GM12878 (cell line): ENCODE results near the gene CHST8. TPM values are rescaled to one million over a fixed set of nuclear protein-coding genes. Genes with fewer than 3 reads are reported as not detected.

Source experiments
- ATAC-seq: fragments of 200-7000 bp; cut with Tn5 transposase; 3 replicates; pipeline ENCODE4 v1.9.1; 2020; ENCODE audit warnings: mild to moderate bottlenecking, moderate library complexity
- BruUV-seq: library from RNA; stranded (reverse); fragments of 400-500 nt; replicated peaks from 2 replicates; lab custom pipeline; 2021; lab: Mats Ljungman, UMichigan
- CTCF ChIA-PET: fragments of 300-600 bp; sonication (Branson Sonifier 250); formaldehyde crosslinking; extraction: SDS; loops from one replicate; lab custom pipeline; 2021; ENCODE audit warnings: inconsistent platforms; lab: Yijun Ruan, JAX
- POLR2A ChIA-PET: fragments of 350-600 bp; formaldehyde crosslinking; extraction: SDS; loops from one replicate; lab custom pipeline; 2021; ENCODE audit warnings: inconsistent platforms; lab: Charles Lee
- RAD21 ChIA-PET: fragments of 300-600 bp; sonication (Branson Sonifier 250); formaldehyde crosslinking; loops from one replicate; lab custom pipeline; 2023; ENCODE audit warnings: antibody characterized with exemption; ENCODE audit not compliant: unreplicated experiment; lab: Charles Lee
- SMC1A ChIA-PET: fragments of 300-600 bp; sonication (Branson Sonifier 250); formaldehyde crosslinking; loops from one replicate; lab custom pipeline; 2023; ENCODE audit not compliant: unreplicated experiment, uncharacterized antibody; lab: Charles Lee
- DNase-seq: peaks from one replicate; pipeline ENCODE4 v3.0.0-alpha.2; 2011; ENCODE audit warnings: low read depth, low spot score
- FAIRE-seq: peaks from 3 replicates; lab custom pipeline; 2011; peaks lifted over from hg19 to GRCh38; lab: Jason Lieb, UNC
- H2AFZ ChIP-seq: 2 replicates; pipeline ENCODE4 v1.6.0; 2011; ENCODE audit warnings: low read depth, low read length, control low read depth; ENCODE audit not compliant: control insufficient read depth
- H3K27ac ChIP-seq: 2 replicates; pipeline ENCODE4 v1.5.1; 2011; ENCODE audit warnings: control low read depth; ENCODE audit not compliant: control insufficient read depth, insufficient read depth
- H3K27me3 ChIP-seq, 2 experiments: replicated peaks in 1 of 2; 2 replicates each; pipeline versions ENCODE4 v1.6.0 to v1.6.1; 2011; ENCODE audit warnings: low read length in 1 of 2; ENCODE audit not compliant: control insufficient read depth in 2 of 2, insufficient read depth in 2 of 2
- H3K36me3 ChIP-seq, 2 experiments: 2 replicates each; pipeline ENCODE4 v1.5.1; 2011; ENCODE audit warnings: low read length in 1 of 2; ENCODE audit not compliant: control insufficient read depth in 2 of 2, insufficient read depth in 2 of 2
- H3K4me1 ChIP-seq: 2 replicates; pipeline ENCODE4 v1.6.1; 2011; ENCODE audit warnings: mild to moderate bottlenecking, low read length, moderate library complexity, mixed read lengths; ENCODE audit not compliant: control insufficient read depth, insufficient read depth
- H3K4me2 ChIP-seq: 2 replicates; pipeline ENCODE4 v1.6.0; 2011; ENCODE audit warnings: control low read depth; ENCODE audit not compliant: control insufficient read depth, insufficient read depth
- H3K4me3 ChIP-seq: fragments of 200-600 bp; sonication (generic); 2 replicates; pipeline ENCODE4 v1.5.1; 2016
- H3K79me2 ChIP-seq: 2 replicates; pipeline ENCODE4 v1.6.0; 2011; ENCODE audit warnings: low read length; ENCODE audit not compliant: control insufficient read depth, insufficient read depth
- H3K9ac ChIP-seq: 2 replicates; pipeline ENCODE4 v1.8.0; 2011; ENCODE audit warnings: low read length, control low read depth, mixed read lengths; ENCODE audit not compliant: control insufficient read depth, insufficient read depth
- H3K9me3 ChIP-seq: replicated peaks from 3 replicates; pipeline ENCODE4 v1.5.1; 2011; ENCODE audit warnings: mild to moderate bottlenecking, low read length; ENCODE audit not compliant: control insufficient read depth, insufficient read depth
- H4K20me1 ChIP-seq: 2 replicates; pipeline ENCODE4 v1.6.0; 2011; ENCODE audit not compliant: control insufficient read depth, insufficient read depth
- BCL3 ChIP-seq: IDR thresholded peaks from 2 replicates; pipeline ENCODE4 v1.6.1; 2011; ENCODE audit warnings: borderline replicate concordance, low read depth, mild to moderate bottlenecking, moderate library complexity, low read length; ENCODE audit not compliant: insufficient read depth, poor library complexity, severe bottlenecking
- CBFB ChIP-seq: IDR thresholded peaks from 2 replicates; pipeline ENCODE4 v1.6.1; 2016; ENCODE audit warnings: antibody characterized with exemption, low read depth
- CHD1 ChIP-seq: IDR thresholded peaks from 2 replicates; pipeline ENCODE4 v1.6.1; 2012; ENCODE audit warnings: low read depth, low read length, improper control_type of control experiment
- DPF2 ChIP-seq: fragments of 450-650 bp; IDR thresholded peaks from 2 replicates; pipeline ENCODE4 v1.6.1; 2017; ENCODE audit warnings: mild to moderate bottlenecking
- ELK1 ChIP-seq: IDR thresholded peaks from 2 replicates; pipeline ENCODE4 v1.6.1; 2012; ENCODE audit warnings: low read depth, low read length, improper control_type of control experiment
- HDAC2 ChIP-seq: fragments of 200-600 bp; sonication (generic); IDR thresholded peaks from 2 replicates; pipeline ENCODE4 v1.6.1; 2017
- IRF3 ChIP-seq: fragments of 450-650 bp; IDR thresholded peaks from 2 replicates; pipeline ENCODE4 v1.6.1; 2014; ENCODE audit warnings: mild to moderate bottlenecking
- MTA3 ChIP-seq: IDR thresholded peaks from 2 replicates; pipeline ENCODE4 v1.6.1; 2012; ENCODE audit warnings: low read length, inconsistent platforms, borderline replicate concordance
- MYC ChIP-seq: IDR thresholded peaks from 2 replicates; pipeline ENCODE4 v1.6.1; 2011; ENCODE audit warnings: mild to moderate bottlenecking, low read length, moderate library complexity, inconsistent platforms; ENCODE audit not compliant: insufficient read depth, insufficient replicate concordance, insufficient read length, severe bottlenecking
- NFIC ChIP-seq: IDR thresholded peaks from 2 replicates; pipeline ENCODE4 v1.6.1; 2012; ENCODE audit warnings: low read depth, mild to moderate bottlenecking, inconsistent platforms, low read length, moderate library complexity
- PAX5 ChIP-seq: IDR thresholded peaks from 2 replicates; pipeline ENCODE4 v1.6.1; 2011; ENCODE audit warnings: low read depth, low read length, borderline replicate concordance
- POLR2A ChIP-seq: IDR thresholded peaks from 2 replicates; pipeline ENCODE4 v1.6.1; 2011; ENCODE audit warnings: low read depth, mild to moderate bottlenecking, low read length
- POLR2AphosphoS2 ChIP-seq: IDR thresholded peaks from 2 replicates; pipeline ENCODE4 v1.6.1; 2011; ENCODE audit warnings: low read depth, mild to moderate bottlenecking, low read length, improper control_type of control experiment, moderate library complexity
- RUNX3 ChIP-seq: IDR thresholded peaks from 2 replicates; pipeline ENCODE4 v1.6.1; 2012; ENCODE audit warnings: low read length, inconsistent platforms
- SMC3 ChIP-seq: IDR thresholded peaks from 2 replicates; pipeline ENCODE4 v1.6.1; 2011; ENCODE audit warnings: low read length, improper control_type of control experiment, borderline replicate concordance
- SP1 ChIP-seq: IDR thresholded peaks from one replicate; pipeline ENCODE4 v1.6.1; 2011; ENCODE audit warnings: low read depth, low read length
- ZNF592 ChIP-seq: fragments of 450-650 bp; IDR thresholded peaks from 2 replicates; pipeline ENCODE4 v1.6.1; 2017; ENCODE audit warnings: mild to moderate bottlenecking, moderate library complexity
- ZZZ3 ChIP-seq: IDR thresholded peaks from 2 replicates; pipeline ENCODE4 v1.6.1; 2011; ENCODE audit warnings: low read depth; ENCODE audit not compliant: control insufficient read depth, insufficient read length
- WGBS: methylation state at CpG from one replicate; pipeline ENCODE4 v1.1.6; 2016; ENCODE audit warnings: low lambda C conversion rate; ENCODE audit not compliant: insufficient replicate concordance, insufficient coverage; ENCODE audit errors: missing lambda C conversion rate; 5-methylcytosine and 5-hydroxymethylcytosine counted together
- in situ Hi-C: fragments of 300-500 bp; cut with MboI; formaldehyde crosslinking; loops from 9 replicates; pipeline ENCODE4 v1.14.3; 2018; ENCODE audit warnings: mixed read lengths
- intact Hi-C: fragments of 100-400 bp; cut with micrococcal nuclease; formaldehyde crosslinking; loops from one replicate; pipeline ENCODE4 v1.14.2; 2022; ENCODE audit not compliant: unreplicated experiment
- polyA plus RNA-seq, 11 experiments: library from polyadenylated mRNA; depleted of rRNA in 4 of 11; unstranded in 6 of 11; stranded (reverse) in 5 of 11; fragments of >200 nt; fragmentation: Nextera tagmentation in 4 of 11; fragmentation: Illumina TruSeq in 1 of 11; extraction: Ambion mirVana in 4 of 11; extraction: Trizol in 1 of 11; gene quantifications; 1 replicate in 1 of 11; 2 replicates in 10 of 11; pipeline versions ENCODE4 v1.2.1 to v1.2.3, GENCODE V29; 2011 to 2016; ENCODE audit warnings: inconsistent platforms in 2 of 11, missing spikeins in 2 of 11, low read depth in 1 of 11
- total RNA-seq, 4 experiments: library from RNA; depleted of rRNA in 3 of 4; stranded (reverse); fragments of >200 nt in 3 of 4; fragmentation: Illumina TruSeq in 1 of 4; extraction: Trizol in 1 of 4; gene quantifications; 2 replicates each; pipeline versions ENCODE4 v1.2.1 to v1.2.3, GENCODE V29; 2013 to 2021

CHST8 gene
- total and polyA plus RNA-seq, 10 of the 15 experiments (the other 5 are each of a cell fraction or from before 2014, with no cell fraction given), result 0.06 TPM; not detected in 9

- in situ Hi-C loops, result no loop called here
- WGBS, result 29% methylated on average over 7 of the region's 7 CpGs
- ChIA-PET CTCF (no interaction called here), RAD21 (no interaction called here), POLR2A (no interaction called here), SMC1A (no interaction called here)
- no peak overlapping the region for H3K27ac ChIP-seq
- intact Hi-C loops, result no loop called here
- no peaks in the 10 kb centered on the region for H3K9me3 ChIP-seq
- TF ChIP-seq MYC (no peak), ZNF592 (no peak), CHD1 (no peak), BCL3 (no peak), PAX5 (no peak), ZZZ3 (no peak), POLR2A (no peak), MTA3 (no peak), NFIC (no peak), DPF2 (no peak), CBFB (no peak), RUNX3 (no peak), ELK1 (no peak), SP1 (no peak), POLR2AphosphoS2 (no peak), IRF3 (no peak), HDAC2 (no peak), SMC3 (no peak)
- no peak overlapping the region for H2AFZ ChIP-seq
- H3K27me3 ChIP-seq, result no peaks in the 10 kb centered on the region; a peak in 1 of 4 replicates
- no peak overlapping the region for H3K4me2 ChIP-seq
- ATAC-seq (no peak), FAIRE-seq (no peak), DNase-seq (no peak)
- no peak overlapping the region for H3K4me3 ChIP-seq
- no peaks in the 10 kb centered on the region for H3K4me1 ChIP-seq
- no peaks in the 10 kb centered on the region for H3K79me2 ChIP-seq
- no peaks in the 10 kb centered on the region for H4K20me1 ChIP-seq
- BruUV-seq, result no TSS peak
- H3K36me3 ChIP-seq, result no peaks in the 10 kb centered on the region
- H3K9ac ChIP-seq, result no peak overlapping the region
These were observed 70.0 kb downstream of the CHST8 start for GRCh38 chr19:33691736-33692135.
